HL-60 (cell line): ENCODE results near the gene DCLK2.

Source experiments
- GABPA ChIP-seq: IDR thresholded peaks from 2 replicates; pipeline ENCODE4 v1.6.1; 2012; ENCODE audit warnings: low read depth
- POLR2AphosphoS5 ChIP-seq: IDR thresholded peaks from 2 replicates; pipeline ENCODE4 v1.6.1; 2012; ENCODE audit warnings: low read depth
- SPI1 ChIP-seq: IDR thresholded peaks from 2 replicates; pipeline ENCODE4 v1.6.1; 2012; ENCODE audit warnings: low read depth, mild to moderate bottlenecking, borderline replicate concordance
- TF ChIP-seq, protein P1 (sequence below): IDR thresholded peaks from one replicate; pipeline ENCODE4 v1.5.1; 2011; ENCODE audit warnings: low read length, control low read depth, inconsistent platforms; ENCODE audit not compliant: insufficient read depth

GRCh38 chr4:150286656-150287055 lies 208.4 kb downstream of the DCLK2 start:
- TF ChIP-seq, protein P1, sequence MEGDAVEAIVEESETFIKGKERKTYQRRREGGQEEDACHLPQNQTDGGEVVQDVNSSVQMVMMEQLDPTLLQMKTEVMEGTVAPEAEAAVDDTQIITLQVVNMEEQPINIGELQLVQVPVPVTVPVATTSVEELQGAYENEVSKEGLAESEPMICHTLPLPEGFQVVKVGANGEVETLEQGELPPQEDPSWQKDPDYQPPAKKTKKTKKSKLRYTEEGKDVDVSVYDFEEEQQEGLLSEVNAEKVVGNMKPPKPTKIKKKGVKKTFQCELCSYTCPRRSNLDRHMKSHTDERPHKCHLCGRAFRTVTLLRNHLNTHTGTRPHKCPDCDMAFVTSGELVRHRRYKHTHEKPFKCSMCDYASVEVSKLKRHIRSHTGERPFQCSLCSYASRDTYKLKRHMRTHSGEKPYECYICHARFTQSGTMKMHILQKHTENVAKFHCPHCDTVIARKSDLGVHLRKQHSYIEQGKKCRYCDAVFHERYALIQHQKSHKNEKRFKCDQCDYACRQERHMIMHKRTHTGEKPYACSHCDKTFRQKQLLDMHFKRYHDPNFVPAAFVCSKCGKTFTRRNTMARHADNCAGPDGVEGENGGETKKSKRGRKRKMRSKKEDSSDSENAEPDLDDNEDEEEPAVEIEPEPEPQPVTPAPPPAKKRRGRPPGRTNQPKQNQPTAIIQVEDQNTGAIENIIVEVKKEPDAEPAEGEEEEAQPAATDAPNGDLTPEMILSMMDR, result no peak
- TF ChIP-seq POLR2AphosphoS5 (no peak), SPI1 (no peak), GABPA (no peak)
